ENCODE measurements around the gene RNF217. TPM values are rescaled to one million over a fixed set of nuclear protein-coding genes. Genes with fewer than 3 reads are reported as not detected.

The RNF217 gene
- total RNA-seq, 4 donors from 2014 or later: 4.5 to 15.5 (median 12.4) TPM

- intact Hi-C loops (cut with DNase I; ENCODE audit: low total_unique reads) (loop anchor here (2.0 to 10.0 kb wide), 5 partner anchors 38 to 824 kb away; partner anchors contain the start of genes HDDC2 and HEY2), in situ Hi-C loops (cut with MboI; ENCODE audit: low sequenced_read_pairs in 4 of 4) (no loop called here)
- no peak for DNase-seq
- no peak for ATAC-seq
- TF ChIP-seq POLR2A (IDR thresholded peaks at IDR 0.05): no peak
- no peak for TF ChIP-seq CTCF (IDR thresholded peaks at IDR 0.05 in 4 of 5, conservative IDR thresholded peaks at IDR 0.05 in 1 of 5)
- H3K27ac ChIP-seq: peak overlapping the region; percentile 83 to 92 (median 90)
- peaks cover 24 to 32% of the 10 kb centered on the region in 2 donors for H3K4me1 ChIP-seq
- no peaks in the 10 kb centered on the region for H3K36me3 ChIP-seq
- H3K27me3 ChIP-seq: no peaks in the 10 kb centered on the region
- peak overlapping the region; percentile 72 to 87 (median 81) for H3K4me3 ChIP-seq
- H3K9me3 ChIP-seq: no peaks in the 10 kb centered on the region
These were observed 1.3 kb upstream of the RNF217 start for GRCh38 chr6:124960757-124961463.

- intact Hi-C loops (cut with DNase I; ENCODE audit: low total_unique reads): loop anchor here (2.0 to 10.0 kb wide), 5 partner anchors 37 to 823 kb away; partner anchors contain the start of genes HDDC2 and HEY2
These were observed 817 bp upstream of the RNF217 start for GRCh38 chr6:124961464-124961776.

GRCh38 chr6:124962639-124963415 is 590 bp downstream of the RNF217 start:
- ATAC-seq (peak; percentile 43 to 47), DNase-seq (peak; percentile 17 to 39)
- in situ Hi-C loops (cut with MboI; ENCODE audit: low sequenced_read_pairs in 4 of 4): no loop called here
- Histone ChIP-seq H3K27me3 (no peaks in the 10 kb centered on the region), H3K4me3 (peak overlapping the region; percentile 72 to 87 (median 81)), H3K4me1 (peaks cover 41 to 51% of the 10 kb centered on the region in 2 donors), H3K27ac (peak overlapping the region; percentile 83 to 92 (median 90)), H3K36me3 (no peaks in the 10 kb centered on the region), H3K9me3 (no peaks in the 10 kb centered on the region)
- TF ChIP-seq CTCF (IDR thresholded peaks at IDR 0.05 in 4 of 5, conservative IDR thresholded peaks at IDR 0.05 in 1 of 5): peak in 2 of 5 experiments; percentile 15 to 36
- TF ChIP-seq POLR2A (IDR thresholded peaks at IDR 0.05): peak in 1 of 2 donors; percentile 13
- intact Hi-C loops (cut with DNase I; ENCODE audit: low total_unique reads): loop anchor here (5.0 to 10.0 kb wide), 3 partner anchors 342 to 822 kb away; partner anchors contain the start of genes HDDC2 and HEY2

More at GRCh38 chr6:124961464-124961776, 817 bp upstream of the RNF217 start:
- H3K9me3 ChIP-seq: no peaks in the 10 kb centered on the region
- peak overlapping the region; percentile 83 to 92 (median 90) for H3K27ac ChIP-seq
- peaks cover 29 to 37% of the 10 kb centered on the region in 2 donors for H3K4me1 ChIP-seq
- H3K36me3 ChIP-seq: no peaks in the 10 kb centered on the region
- in situ Hi-C loops (cut with MboI; ENCODE audit: low sequenced_read_pairs in 4 of 4): no loop called here
- H3K4me3 ChIP-seq: peak overlapping the region; percentile 72 to 87 (median 81)
- ATAC-seq (no peak), DNase-seq (no peak)
- no peaks in the 10 kb centered on the region for H3K27me3 ChIP-seq
- TF ChIP-seq POLR2A (IDR thresholded peaks at IDR 0.05) (no peak), CTCF (IDR thresholded peaks at IDR 0.05 in 4 of 5, conservative IDR thresholded peaks at IDR 0.05 in 1 of 5) (no peak)

GRCh38 chr6:124963416-124963785 is 1.2 kb downstream of the RNF217 start:
- H3K4me1 ChIP-seq: peaks cover 47 to 57% of the 10 kb centered on the region in 2 donors
- DNase-seq (no peak), ATAC-seq (peak; percentile 35 to 50)
- H3K4me3 ChIP-seq: peak overlapping the region; percentile 72 to 87 (median 81)
- intact Hi-C loops (cut with DNase I; ENCODE audit: low total_unique reads): loop anchor here (5.0 to 10.0 kb wide), 3 partner anchors 341 to 821 kb away; partner anchors contain the start of genes HDDC2 and HEY2
- no peaks in the 10 kb centered on the region for H3K9me3 ChIP-seq
- H3K27ac ChIP-seq: peak overlapping the region; percentile 83 to 92 (median 90)
- in situ Hi-C loops (cut with MboI; ENCODE audit: low sequenced_read_pairs in 4 of 4): no loop called here
- H3K36me3 ChIP-seq: no peaks in the 10 kb centered on the region
- no peaks in the 10 kb centered on the region for H3K27me3 ChIP-seq
- TF ChIP-seq CTCF (IDR thresholded peaks at IDR 0.05 in 4 of 5, conservative IDR thresholded peaks at IDR 0.05 in 1 of 5): no peak
- TF ChIP-seq POLR2A (IDR thresholded peaks at IDR 0.05): peak; percentile 9
